GM12891 (cell line): ENCODE results near the gene NPY4R2.
"Not testable (repeated sequence)": the region's sequence is repeated elsewhere in the genome, so short reads cannot be mapped to it uniquely, and the experiment has no call there.

Source experiments
- POLR2A ChIP-seq: IDR thresholded peaks from 2 replicates; pipeline ENCODE4 v1.6.1; 2011; ENCODE audit warnings: low read depth, low read length, control low read depth
- POLR2AphosphoS5 ChIP-seq: IDR thresholded peaks from 2 replicates; pipeline ENCODE4 v1.6.1; 2011; ENCODE audit warnings: low read depth, low read length, control low read depth
- TAF1 ChIP-seq: IDR thresholded peaks from 2 replicates; pipeline ENCODE4 v1.6.1; 2011; ENCODE audit warnings: low read depth, low read length, control low read depth

GRCh38 chr10:47924628-47925027, 6.2 kb downstream of the NPY4R2 start:
- TF ChIP-seq POLR2AphosphoS5, POLR2A, TAF1: not testable (repeated sequence)
